GM12878 (cell line): Measurements from ENCODE around the gene MED31. TPM values are rescaled to one million over a fixed set of nuclear protein-coding genes. Genes with fewer than 3 reads are reported as not detected.

ENCODE experiments used
- ATAC-seq: fragments of 200-7000 bp; cut with Tn5 transposase; 3 replicates; pipeline ENCODE4 v1.9.1; 2020; ENCODE audit warnings: mild to moderate bottlenecking, moderate library complexity
- BruUV-seq: library from RNA; stranded (reverse); fragments of 400-500 nt; replicated peaks from 2 replicates; lab custom pipeline; 2021; lab: Mats Ljungman, UMichigan
- CTCF ChIA-PET: fragments of 300-600 bp; sonication (Branson Sonifier 250); formaldehyde crosslinking; extraction: SDS; loops from one replicate; lab custom pipeline; 2021; ENCODE audit warnings: inconsistent platforms; lab: Yijun Ruan, JAX
- POLR2A ChIA-PET: fragments of 350-600 bp; formaldehyde crosslinking; extraction: SDS; loops from one replicate; lab custom pipeline; 2021; ENCODE audit warnings: inconsistent platforms; lab: Charles Lee
- RAD21 ChIA-PET: fragments of 300-600 bp; sonication (Branson Sonifier 250); formaldehyde crosslinking; loops from one replicate; lab custom pipeline; 2023; ENCODE audit warnings: antibody characterized with exemption; ENCODE audit not compliant: unreplicated experiment; lab: Charles Lee
- SMC1A ChIA-PET: fragments of 300-600 bp; sonication (Branson Sonifier 250); formaldehyde crosslinking; loops from one replicate; lab custom pipeline; 2023; ENCODE audit not compliant: unreplicated experiment, uncharacterized antibody; lab: Charles Lee
- DNase-seq: peaks from one replicate; pipeline ENCODE4 v3.0.0-alpha.2; 2011; ENCODE audit warnings: low read depth, low spot score
- FAIRE-seq: peaks from 3 replicates; lab custom pipeline; 2011; peaks lifted over from hg19 to GRCh38; lab: Jason Lieb, UNC
- H2AFZ ChIP-seq: 2 replicates; pipeline ENCODE4 v1.6.0; 2011; ENCODE audit warnings: low read depth, low read length, control low read depth; ENCODE audit not compliant: control insufficient read depth
- H3K27ac ChIP-seq: 2 replicates; pipeline ENCODE4 v1.5.1; 2011; ENCODE audit warnings: control low read depth; ENCODE audit not compliant: control insufficient read depth, insufficient read depth
- H3K27me3 ChIP-seq, 2 experiments: replicated peaks in 1 of 2; 2 replicates each; pipeline versions ENCODE4 v1.6.0 to v1.6.1; 2011; ENCODE audit warnings: low read length in 1 of 2; ENCODE audit not compliant: control insufficient read depth in 2 of 2, insufficient read depth in 2 of 2
- H3K36me3 ChIP-seq, 2 experiments: 2 replicates each; pipeline ENCODE4 v1.5.1; 2011; ENCODE audit warnings: low read length in 1 of 2; ENCODE audit not compliant: control insufficient read depth in 2 of 2, insufficient read depth in 2 of 2
- H3K4me1 ChIP-seq: 2 replicates; pipeline ENCODE4 v1.6.1; 2011; ENCODE audit warnings: mild to moderate bottlenecking, low read length, moderate library complexity, mixed read lengths; ENCODE audit not compliant: control insufficient read depth, insufficient read depth
- H3K4me2 ChIP-seq: 2 replicates; pipeline ENCODE4 v1.6.0; 2011; ENCODE audit warnings: control low read depth; ENCODE audit not compliant: control insufficient read depth, insufficient read depth
- H3K4me3 ChIP-seq: fragments of 200-600 bp; sonication (generic); 2 replicates; pipeline ENCODE4 v1.5.1; 2016
- H3K79me2 ChIP-seq: 2 replicates; pipeline ENCODE4 v1.6.0; 2011; ENCODE audit warnings: low read length; ENCODE audit not compliant: control insufficient read depth, insufficient read depth
- H3K9ac ChIP-seq: 2 replicates; pipeline ENCODE4 v1.8.0; 2011; ENCODE audit warnings: low read length, control low read depth, mixed read lengths; ENCODE audit not compliant: control insufficient read depth, insufficient read depth
- H3K9me3 ChIP-seq: replicated peaks from 3 replicates; pipeline ENCODE4 v1.5.1; 2011; ENCODE audit warnings: mild to moderate bottlenecking, low read length; ENCODE audit not compliant: control insufficient read depth, insufficient read depth
- H4K20me1 ChIP-seq: 2 replicates; pipeline ENCODE4 v1.6.0; 2011; ENCODE audit not compliant: control insufficient read depth, insufficient read depth
- CTCF ChIP-seq, 3 experiments: IDR thresholded peaks in 2 of 3; conservative IDR thresholded peaks in 1 of 3; 2 replicates each; pipeline ENCODE4 v1.5.1; 2011; ENCODE audit warnings: low read depth in 3 of 3, low read length in 3 of 3, mild to moderate bottlenecking in 3 of 3, control low read depth in 2 of 3, moderate library complexity in 2 of 3, inconsistent platforms in 1 of 3, mixed read lengths in 1 of 3; ENCODE audit not compliant: control insufficient read depth in 2 of 3, insufficient read depth in 1 of 3; ENCODE audit errors: extremely low read depth in 1 of 3
- E2F8 ChIP-seq: fragments of 450-650 bp; IDR thresholded peaks from 2 replicates; pipeline ENCODE4 v1.6.1; 2018; ENCODE audit warnings: mild to moderate bottlenecking, low read depth, moderate library complexity; ENCODE audit not compliant: partially characterized antibody
- ESRRA ChIP-seq: IDR thresholded peaks from 2 replicates; pipeline ENCODE4 v1.6.1; 2012; ENCODE audit warnings: mild to moderate bottlenecking, low read length, improper control_type of control experiment
- NBN ChIP-seq: fragments of 450-650 bp; IDR thresholded peaks from 2 replicates; pipeline ENCODE4 v1.6.1; 2016
- NFIC ChIP-seq: IDR thresholded peaks from 2 replicates; pipeline ENCODE4 v1.6.1; 2012; ENCODE audit warnings: low read depth, mild to moderate bottlenecking, inconsistent platforms, low read length, moderate library complexity
- PAX5 ChIP-seq: IDR thresholded peaks from 2 replicates; pipeline ENCODE4 v1.6.1; 2011; ENCODE audit warnings: low read depth, low read length, borderline replicate concordance
- POLR2AphosphoS5 ChIP-seq: IDR thresholded peaks from 2 replicates; pipeline ENCODE4 v1.6.1; 2011; ENCODE audit warnings: mild to moderate bottlenecking, low read length, inconsistent platforms
- RBBP5 ChIP-seq: fragments of 200-600 bp; sonication (generic); conservative IDR thresholded peaks from 2 replicates; pipeline ENCODE4 v1.6.1; 2016
- RFX5 ChIP-seq: IDR thresholded peaks from 2 replicates; pipeline ENCODE4 v1.6.1; 2011; ENCODE audit warnings: low read depth, low read length, improper control_type of control experiment
- YBX1 ChIP-seq: fragments of 450-650 bp; IDR thresholded peaks from 2 replicates; pipeline ENCODE4 v1.6.1; 2016; ENCODE audit warnings: antibody characterized with exemption
- ZNF592 ChIP-seq: fragments of 450-650 bp; IDR thresholded peaks from 2 replicates; pipeline ENCODE4 v1.6.1; 2017; ENCODE audit warnings: mild to moderate bottlenecking, moderate library complexity
- WGBS: methylation state at CpG from one replicate; pipeline ENCODE4 v1.1.6; 2016; ENCODE audit warnings: low lambda C conversion rate; ENCODE audit not compliant: insufficient replicate concordance, insufficient coverage; ENCODE audit errors: missing lambda C conversion rate; 5-methylcytosine and 5-hydroxymethylcytosine counted together
- in situ Hi-C: fragments of 300-500 bp; cut with MboI; formaldehyde crosslinking; loops from 9 replicates; pipeline ENCODE4 v1.14.3; 2018; ENCODE audit warnings: mixed read lengths
- intact Hi-C: fragments of 100-400 bp; cut with micrococcal nuclease; formaldehyde crosslinking; loops from one replicate; pipeline ENCODE4 v1.14.2; 2022; ENCODE audit not compliant: unreplicated experiment
- polyA plus RNA-seq, 11 experiments: library from polyadenylated mRNA; depleted of rRNA in 4 of 11; unstranded in 6 of 11; stranded (reverse) in 5 of 11; fragments of >200 nt; fragmentation: Nextera tagmentation in 4 of 11; fragmentation: Illumina TruSeq in 1 of 11; extraction: Ambion mirVana in 4 of 11; extraction: Trizol in 1 of 11; gene quantifications; 1 replicate in 1 of 11; 2 replicates in 10 of 11; pipeline versions ENCODE4 v1.2.1 to v1.2.3, GENCODE V29; 2011 to 2016; ENCODE audit warnings: inconsistent platforms in 2 of 11, missing spikeins in 2 of 11, low read depth in 1 of 11
- total RNA-seq, 4 experiments: library from RNA; depleted of rRNA in 3 of 4; stranded (reverse); fragments of >200 nt in 3 of 4; fragmentation: Illumina TruSeq in 1 of 4; extraction: Trizol in 1 of 4; gene quantifications; 2 replicates each; pipeline versions ENCODE4 v1.2.1 to v1.2.3, GENCODE V29; 2013 to 2021

Gene MED31
- total and polyA plus RNA-seq, 10 of the 15 experiments (the other 5 are each of a cell fraction or from before 2014, with no cell fraction given) = 14.4 to 71.1 (median 34.6) TPM

- ChIA-PET SMC1A (interaction anchor here (0.7 kb wide), 1 partner anchor 1827 kb away, joined by 3 read pairs; no protein-coding TSS in a partner anchor), RAD21 (no interaction called here), CTCF (no interaction called here), POLR2A (no interaction called here)
- no peak for ATAC-seq
- no peak overlapping the region for H2AFZ ChIP-seq
- intact Hi-C loops (no loop called here), in situ Hi-C loops (no loop called here)
- H4K20me1 ChIP-seq = no peaks in the 10 kb centered on the region; the same call in 1 of the 2 replicates
- no peak overlapping the region for H3K27ac ChIP-seq
- 98% methylated on average over 6 of the region's 6 CpGs for WGBS
- BruUV-seq = no TSS peak
- no peaks in the 10 kb centered on the region for H3K27me3 ChIP-seq
- no peaks in the 10 kb centered on the region for H3K9me3 ChIP-seq
- no peak for TF ChIP-seq CTCF (IDR thresholded peaks at IDR 0.05 in 2 of 3, conservative IDR thresholded peaks at IDR 0.05 in 1 of 3; ENCODE audit: control insufficient read depth in 2 of 3, extremely low read depth in 1 of 3, insufficient read depth in 1 of 3, low read depth in 3 of 3, low read length in 3 of 3)
- no peak for TF ChIP-seq RBBP5
- no peak for TF ChIP-seq E2F8
- no peak for TF ChIP-seq POLR2AphosphoS5
- TF ChIP-seq YBX1 = no peak
- TF ChIP-seq ESRRA = no peak
- TF ChIP-seq NFIC = no peak
- TF ChIP-seq RFX5 = no peak
- no peak for TF ChIP-seq ZNF592
- no peak for TF ChIP-seq NBN
- no peak for TF ChIP-seq PAX5
- no peak overlapping the region for H3K4me2 ChIP-seq
- no peak for DNase-seq
- H3K9ac ChIP-seq = no peak overlapping the region
- peaks cover 5 to 17% of the 10 kb centered on the region in 2 experiments for H3K36me3 ChIP-seq
- no peak for FAIRE-seq
- no peak overlapping the region for H3K4me3 ChIP-seq
- H3K4me1 ChIP-seq = no peaks in the 10 kb centered on the region
- H3K79me2 ChIP-seq = no peaks in the 10 kb centered on the region
Observed at GRCh38 chr17:6605142-6605541, 46.3 kb downstream of the MED31 start.
